Colonic mucosa (tissue), 4 donors: ENCODE data around the gene ZFP91. TPM values are rescaled to one million over a fixed set of nuclear protein-coding genes. Genes with fewer than 3 reads are reported as not detected.

Experiments used
- DNase-seq: peaks from one replicate; pipeline ENCODE4 v3.0.0-alpha.2; 2020
- H3K27ac ChIP-seq: fragments of 200-600 bp; one replicate; pipeline ENCODE4 v1.8.0; 2021
- H3K27me3 ChIP-seq: fragments of 200-600 bp; one replicate; pipeline ENCODE4 v1.8.0; 2021
- H3K36me3 ChIP-seq: fragments of 200-600 bp; one replicate; pipeline ENCODE4 v1.8.0; 2021
- H3K4me1 ChIP-seq: fragments of 200-600 bp; one replicate; pipeline ENCODE4 v1.8.0; 2021; ENCODE audit warnings: mild to moderate bottlenecking
- H3K4me3 ChIP-seq: fragments of 200-600 bp; one replicate; pipeline ENCODE4 v1.8.0; 2021
- H3K9ac ChIP-seq, 2 donors: one replicate each; pipeline ENCODE4 v1.7.0; 2013; ENCODE audit warnings: control low read depth in 2 of 2, low read depth in 2 of 2, low read length in 2 of 2
- H3K9me3 ChIP-seq: fragments of 200-600 bp; one replicate; pipeline ENCODE4 v1.8.0; 2021
- CTCF ChIP-seq: fragments of 200-600 bp; IDR thresholded peaks from one replicate; pipeline ENCODE4 v1.8.0; 2022; ENCODE audit warnings: antibody characterized with exemption, mild to moderate bottlenecking
- intact Hi-C: fragments of 100-400 bp; cut with DNase I; formaldehyde crosslinking; loops from one replicate; pipeline ENCODE4 v1.14.1; 2022
- total RNA-seq, 2 donors: library from RNA; stranded (reverse); fragmentation: NEBNext Ultra II Directional in 1 of 2; extraction: Animal tissue kit (Norgen Biotek cat#: 25700) in 1 of 2; gene quantifications; one replicate each; pipeline ENCODE4 v1.2.1, GENCODE V29; 2021
- donor health status: healthy.
- donor health status: DM: no; HTN: no; CAD: no.
- donor health status: DM: no; HTN: no; CAD: no.

Gene ZFP91
- total RNA-seq, 2 donors from 2014 or later: 60.9 to 92.0 TPM

- no peaks in the 10 kb centered on the region for H3K36me3 ChIP-seq
- H3K27me3 ChIP-seq: no peaks in the 10 kb centered on the region
- H3K9ac ChIP-seq: no peak overlapping the region
- H3K4me1 ChIP-seq: no peaks in the 10 kb centered on the region
- DNase-seq: no peak
- intact Hi-C loops: no loop called here
- H3K27ac ChIP-seq: no peak overlapping the region
- H3K9me3 ChIP-seq: no peaks in the 10 kb centered on the region
- H3K4me3 ChIP-seq: no peak overlapping the region
- TF ChIP-seq CTCF: no peak
Observed at GRCh38 chr11:58631378-58631777, 52.5 kb downstream of the ZFP91 start.

DNA sequence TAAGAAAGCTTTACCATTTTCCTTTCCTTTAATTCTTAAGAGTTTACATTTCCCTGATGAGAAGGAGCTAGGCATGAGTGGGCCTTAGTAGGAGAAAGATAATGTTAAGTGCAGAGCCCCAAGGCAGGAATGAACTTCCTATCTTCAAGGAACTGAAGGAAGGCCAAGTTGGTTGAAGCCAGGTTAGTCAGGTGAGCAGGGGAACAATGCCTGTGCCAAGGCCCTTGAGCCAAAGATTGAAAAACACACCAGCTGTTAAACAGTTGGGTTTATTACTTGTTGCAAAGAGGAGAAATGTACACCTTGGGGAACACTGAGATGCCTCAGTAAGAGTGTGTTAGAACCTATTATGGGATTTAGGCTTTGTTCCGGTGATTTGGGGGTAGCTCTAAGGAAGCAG lies 53.6 kb downstream of the ZFP91 start:
- Histone ChIP-seq H3K27ac (no peak overlapping the region), H3K9me3 (no peaks in the 10 kb centered on the region), H3K4me1 (no peaks in the 10 kb centered on the region), H3K9ac (no peak overlapping the region), H3K4me3 (no peak overlapping the region), H3K27me3 (no peaks in the 10 kb centered on the region), H3K36me3 (no peaks in the 10 kb centered on the region)
- intact Hi-C loops: no loop called here
- DNase-seq: no peak
- TF ChIP-seq CTCF: no peak

GRCh38 chr11:58636587-58636986 lies 57.7 kb downstream of the ZFP91 start:
- no peaks in the 10 kb centered on the region for H3K4me1 ChIP-seq
- no peaks in the 10 kb centered on the region for H3K36me3 ChIP-seq
- DNase-seq: no peak
- TF ChIP-seq CTCF: no peak
- no peak overlapping the region for H3K9ac ChIP-seq
- H3K4me3 ChIP-seq: no peak overlapping the region
- no peaks in the 10 kb centered on the region for H3K9me3 ChIP-seq
- no peaks in the 10 kb centered on the region for H3K27me3 ChIP-seq
- no peak overlapping the region for H3K27ac ChIP-seq
- intact Hi-C loops: no loop called here

DNA sequence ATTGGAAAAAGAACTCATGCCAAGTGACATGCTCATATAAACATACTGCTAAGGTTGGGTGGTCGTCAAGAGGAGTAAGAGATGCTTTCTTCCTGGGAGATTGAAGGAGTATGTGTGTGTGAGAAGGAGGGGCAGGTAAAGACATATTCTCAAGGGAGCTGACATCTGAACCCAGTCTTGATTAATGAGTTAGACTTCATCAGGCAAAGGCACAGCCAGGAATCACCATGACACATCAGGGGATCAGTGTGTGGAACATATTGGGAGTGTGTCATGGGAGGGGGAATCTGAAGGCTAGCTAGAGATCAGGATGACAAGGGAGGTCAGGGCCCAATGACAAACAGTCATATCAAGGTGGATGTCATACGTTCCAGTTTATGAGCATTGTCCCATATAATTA lies 58.5 kb downstream of the ZFP91 start:
- TF ChIP-seq CTCF: no peak
- no peak overlapping the region for H3K4me3 ChIP-seq
- intact Hi-C loops: no loop called here
- H3K9ac ChIP-seq: no peak overlapping the region
- no peaks in the 10 kb centered on the region for H3K9me3 ChIP-seq
- no peaks in the 10 kb centered on the region for H3K4me1 ChIP-seq
- H3K27ac ChIP-seq: no peak overlapping the region
- no peak for DNase-seq
- no peaks in the 10 kb centered on the region for H3K27me3 ChIP-seq
- H3K36me3 ChIP-seq: no peaks in the 10 kb centered on the region

DNA sequence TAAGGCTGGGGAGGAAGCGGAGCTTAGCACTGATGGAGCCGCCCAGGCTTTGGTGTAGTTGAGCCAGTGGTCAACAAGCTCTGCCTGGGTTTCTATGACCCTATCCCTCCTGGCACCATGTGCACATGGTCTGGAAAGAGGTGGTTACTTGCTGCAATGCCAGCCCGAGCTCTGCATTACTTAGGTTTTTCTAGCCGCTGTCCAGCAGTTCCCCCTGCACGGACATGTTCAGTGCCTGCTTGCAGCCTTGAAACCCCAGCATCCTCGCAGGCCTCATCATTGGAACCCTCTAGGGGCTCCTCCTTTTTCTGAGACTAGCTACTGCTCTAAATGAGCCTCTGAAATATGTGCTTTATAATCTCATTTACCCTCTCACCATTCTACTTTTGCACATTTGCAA lies 60.2 kb downstream of the ZFP91 start:
- TF ChIP-seq CTCF: no peak
- Histone ChIP-seq H3K4me3 (no peak overlapping the region), H3K27me3 (no peaks in the 10 kb centered on the region), H3K27ac (no peak overlapping the region), H3K4me1 (no peaks in the 10 kb centered on the region), H3K9me3 (no peaks in the 10 kb centered on the region), H3K9ac (no peak overlapping the region), H3K36me3 (no peaks in the 10 kb centered on the region)
- intact Hi-C loops: no loop called here
- no peak for DNase-seq

DNA sequence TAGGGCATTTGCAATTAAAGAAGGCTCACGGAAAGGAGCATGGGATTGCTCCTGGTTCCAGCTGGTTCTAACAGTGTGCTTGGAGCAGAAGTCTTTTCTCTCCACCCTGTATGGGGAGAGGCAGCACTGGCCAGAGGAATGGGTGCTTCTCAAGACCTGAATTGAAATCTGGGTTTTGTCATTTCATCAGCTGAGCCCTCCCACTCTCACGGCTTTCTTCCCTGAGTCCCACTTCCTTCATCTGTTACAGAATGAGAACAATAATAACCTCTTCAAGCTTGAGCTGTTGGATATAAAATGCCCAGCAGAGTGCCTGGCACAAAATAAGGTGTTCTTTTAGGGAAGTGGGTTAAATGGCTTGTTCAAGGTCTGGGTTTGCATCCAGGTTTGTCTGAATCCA lies 60.8 kb downstream of the ZFP91 start:
- Histone ChIP-seq H3K4me3 (no peak overlapping the region), H3K27me3 (no peaks in the 10 kb centered on the region), H3K4me1 (no peaks in the 10 kb centered on the region), H3K9ac (no peak overlapping the region), H3K27ac (no peak overlapping the region), H3K9me3 (no peaks in the 10 kb centered on the region), H3K36me3 (no peaks in the 10 kb centered on the region)
- no peak for DNase-seq
- no peak for TF ChIP-seq CTCF
- intact Hi-C loops: no loop called here
